WTC11 (cell line): ENCODE measurements around the gene C16orf74.

ENCODE experiments used
- CREB1 ChIP-seq: sonication (generic); formaldehyde crosslinking; IDR thresholded peaks from 2 replicates; pipeline ENCODE4 v1.8.0; 2023; ENCODE audit warnings: mild to moderate bottlenecking, missing genetic modification reagents
- CTCF ChIP-seq: fragments of 200-600 bp; IDR thresholded peaks from 2 replicates; pipeline ENCODE4 v1.8.0; 2022; ENCODE audit warnings: antibody characterized with exemption
- E2F5 ChIP-seq: sonication (generic); formaldehyde crosslinking; IDR thresholded peaks from 2 replicates; pipeline ENCODE4 v1.8.1; 2022; ENCODE audit warnings: mild to moderate bottlenecking, moderate library complexity, missing genetic modification reagents
- ESRRA ChIP-seq: sonication (generic); formaldehyde crosslinking; IDR thresholded peaks from 2 replicates; pipeline ENCODE4 v1.8.1; 2022; ENCODE audit warnings: mild to moderate bottlenecking, missing genetic modification reagents, borderline replicate concordance
- NFYB ChIP-seq: sonication (generic); formaldehyde crosslinking; conservative IDR thresholded peaks from 2 replicates; pipeline ENCODE4 v1.8.0; 2022; ENCODE audit warnings: low read depth, missing genetic modification reagents
- TEAD4 ChIP-seq: sonication (generic); formaldehyde crosslinking; IDR thresholded peaks from 2 replicates; pipeline ENCODE4 v1.8.0; 2022; ENCODE audit warnings: mild to moderate bottlenecking, missing genetic modification reagents
- TP53 ChIP-seq: sonication (generic); formaldehyde crosslinking; IDR thresholded peaks from 2 replicates; pipeline ENCODE4 v1.8.1; 2023; ENCODE audit warnings: mild to moderate bottlenecking, missing genetic modification reagents
- USF1 ChIP-seq: sonication (generic); formaldehyde crosslinking; IDR thresholded peaks from 2 replicates; pipeline ENCODE4 v1.8.0; 2022; ENCODE audit warnings: mild to moderate bottlenecking, missing genetic modification reagents
- ZNF232 ChIP-seq: sonication (generic); formaldehyde crosslinking; IDR thresholded peaks from 2 replicates; pipeline ENCODE4 v1.8.0; 2022; ENCODE audit warnings: mild to moderate bottlenecking, missing genetic modification reagents
- TF ChIP-seq, protein P1 (sequence below): sonication (generic); formaldehyde crosslinking; IDR thresholded peaks from 2 replicates; pipeline ENCODE4 v1.8.0; 2023; ENCODE audit warnings: missing genetic modification reagents
- TF ChIP-seq, protein P2 (sequence below): fragments of 250-450 bp; sonication (Bioruptor Pico); IDR thresholded peaks from 2 replicates; pipeline ENCODE4 v2.1.2; 2022; ENCODE audit warnings: mild to moderate bottlenecking, moderate library complexity

DNA sequence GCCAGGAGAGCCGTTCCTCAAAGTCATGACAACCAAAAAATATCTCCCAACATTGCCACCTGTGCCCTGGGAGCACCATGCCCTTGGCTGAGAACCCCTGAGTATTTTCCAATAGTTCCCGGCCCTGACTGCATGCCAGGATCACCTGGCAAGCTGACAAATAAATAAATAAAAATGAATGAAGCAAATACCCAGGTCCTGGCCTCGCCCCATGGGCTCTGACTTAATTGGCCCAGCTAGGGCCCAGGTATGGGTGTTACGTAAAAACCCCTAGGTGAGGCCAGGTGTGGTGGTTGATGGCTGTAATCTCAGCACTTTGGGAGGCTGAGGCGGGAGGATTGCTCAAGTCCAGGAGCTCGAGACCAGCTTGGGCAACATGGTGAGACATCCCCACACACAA, 2.7 kb upstream of the C16orf74 start:
- no peak for TF ChIP-seq ESRRA (CRISPR knock-in tag)
- TF ChIP-seq TEAD4 (CRISPR knock-in tag): no peak
- TF ChIP-seq CTCF: no peak
- no peak for TF ChIP-seq CREB1
- TF ChIP-seq, protein P1, sequence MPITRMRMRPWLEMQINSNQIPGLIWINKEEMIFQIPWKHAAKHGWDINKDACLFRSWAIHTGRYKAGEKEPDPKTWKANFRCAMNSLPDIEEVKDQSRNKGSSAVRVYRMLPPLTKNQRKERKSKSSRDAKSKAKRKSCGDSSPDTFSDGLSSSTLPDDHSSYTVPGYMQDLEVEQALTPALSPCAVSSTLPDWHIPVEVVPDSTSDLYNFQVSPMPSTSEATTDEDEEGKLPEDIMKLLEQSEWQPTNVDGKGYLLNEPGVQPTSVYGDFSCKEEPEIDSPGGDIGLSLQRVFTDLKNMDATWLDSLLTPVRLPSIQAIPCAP (CRISPR knock-in tag): no peak
- no peak for TF ChIP-seq TP53 (CRISPR knock-in tag)
- no peak for TF ChIP-seq NFYB (CRISPR knock-in tag)
- no peak for TF ChIP-seq E2F5 (CRISPR knock-in tag)
- no peak for TF ChIP-seq ZNF232 (CRISPR knock-in tag)
- no peak for TF ChIP-seq USF1 (CRISPR knock-in tag)
- TF ChIP-seq, protein P2, sequence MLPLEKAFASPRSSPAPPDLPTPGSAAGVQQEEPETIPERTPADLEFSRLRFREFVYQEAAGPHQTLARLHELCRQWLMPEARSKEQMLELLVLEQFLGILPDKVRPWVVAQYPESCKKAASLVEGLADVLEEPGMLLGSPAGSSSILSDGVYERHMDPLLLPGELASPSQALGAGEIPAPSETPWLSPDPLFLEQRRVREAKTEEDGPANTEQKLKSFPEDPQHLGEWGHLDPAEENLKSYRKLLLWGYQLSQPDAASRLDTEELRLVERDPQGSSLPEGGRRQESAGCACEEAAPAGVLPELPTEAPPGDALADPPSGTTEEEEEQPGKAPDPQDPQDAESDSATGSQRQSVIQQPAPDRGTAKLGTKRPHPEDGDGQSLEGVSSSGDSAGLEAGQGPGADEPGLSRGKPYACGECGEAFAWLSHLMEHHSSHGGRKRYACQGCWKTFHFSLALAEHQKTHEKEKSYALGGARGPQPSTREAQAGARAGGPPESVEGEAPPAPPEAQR (CRISPR knock-in tag): no peak
